Measurements from ENCODE around the gene SNCB.

The SNCB gene

DNA sequence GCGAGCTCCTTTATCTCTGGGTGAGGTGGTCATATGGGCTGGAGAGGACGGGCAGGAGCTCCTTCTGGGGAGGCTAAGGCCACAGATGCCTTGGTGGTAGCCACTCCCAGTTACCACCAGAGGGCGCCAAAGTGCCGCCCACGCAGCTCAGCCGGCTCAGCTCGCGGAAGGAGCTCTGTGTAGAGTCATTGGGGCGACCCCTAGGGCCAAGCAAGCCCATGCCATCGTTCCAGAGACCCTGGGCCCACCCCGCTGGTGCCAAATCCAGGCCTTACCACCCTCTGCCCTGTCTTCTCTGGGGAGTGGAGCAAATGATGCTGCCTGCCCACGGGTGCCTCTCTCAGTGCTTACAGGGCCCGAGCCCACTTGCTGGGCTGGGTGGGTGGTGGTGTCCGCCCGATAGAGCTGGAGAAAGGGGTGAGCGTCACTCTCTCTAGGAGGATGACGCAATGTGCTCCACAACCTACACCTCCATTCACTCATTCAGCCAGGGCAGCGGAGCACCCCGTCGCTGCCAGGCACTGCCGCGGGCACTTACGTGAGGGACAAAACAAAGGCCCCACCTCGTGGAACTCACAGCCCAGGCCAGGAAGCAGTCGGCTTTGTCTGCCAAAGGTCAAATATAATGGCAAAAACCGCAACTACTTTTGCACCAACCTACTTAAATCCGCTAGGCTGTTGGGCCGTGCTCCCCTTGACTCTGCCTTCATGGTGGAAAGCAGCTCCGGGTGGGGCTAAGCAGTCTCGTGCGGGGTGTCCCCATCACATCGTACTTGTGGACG lies 30.7 kb upstream of the SNCB start:
- no peak for DNase-seq (ENCODE audit: low read depth)

DNA sequence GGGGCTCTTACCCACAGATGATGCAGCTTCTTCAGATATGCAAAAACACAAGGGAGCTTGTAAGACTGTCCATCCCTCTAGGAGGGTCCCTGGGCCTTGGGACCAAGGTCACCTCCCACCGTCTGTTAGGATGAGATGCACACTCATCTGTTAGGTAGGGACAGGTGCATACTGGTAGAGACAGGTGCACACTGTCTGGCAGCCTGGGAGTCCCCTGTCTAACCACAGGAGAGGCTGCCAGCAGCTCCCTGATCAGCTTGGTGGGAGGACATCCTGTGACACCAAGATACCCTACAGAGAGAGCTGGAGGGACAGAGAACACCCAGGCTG lies 30.2 kb upstream of the SNCB start:
- DNase-seq (ENCODE audit: low read depth): no peak

DNA sequence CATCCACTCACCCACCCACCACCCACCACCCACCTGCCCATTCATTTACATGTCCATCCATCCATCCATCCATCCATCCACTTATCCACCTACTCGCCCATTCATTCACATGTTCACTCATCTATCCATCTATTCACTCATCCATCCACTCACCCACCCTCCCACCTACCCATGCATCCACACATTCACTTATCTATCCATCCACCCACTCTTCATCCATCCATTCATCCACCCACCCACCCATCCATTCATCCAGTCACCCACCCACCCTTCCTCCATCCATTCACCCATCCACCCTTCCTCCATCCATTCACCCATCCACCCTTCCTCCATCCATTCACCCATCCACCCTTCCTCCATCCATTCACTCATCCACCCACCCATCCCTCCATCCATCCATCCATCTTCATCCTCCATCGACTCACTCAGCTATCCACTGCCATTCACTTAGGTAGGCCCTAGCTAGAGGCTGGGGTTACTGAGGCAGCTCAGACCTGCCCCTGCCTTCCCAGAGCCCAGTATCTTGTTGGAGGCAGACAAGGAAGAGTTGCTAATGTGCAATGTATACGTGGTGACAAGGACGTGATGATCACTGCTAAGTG lies 29.6 kb upstream of the SNCB start:
- DNase-seq (ENCODE audit: low read depth): no peak

DNA sequence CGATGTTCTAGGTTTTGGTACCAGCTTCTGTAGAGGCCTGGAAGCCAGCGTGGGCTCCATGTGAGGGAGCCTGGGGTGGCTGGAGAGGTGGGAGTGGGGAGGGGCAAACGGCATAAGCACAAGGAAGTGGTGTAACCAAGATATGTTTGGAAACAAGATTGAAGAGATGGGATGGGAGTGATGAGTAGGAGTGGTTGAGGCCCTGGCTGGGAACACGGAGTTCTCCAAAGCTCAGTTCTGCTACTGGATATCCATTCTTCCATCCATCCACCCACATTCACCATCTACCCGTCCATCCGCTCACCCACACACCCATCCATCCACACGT lies 29.1 kb upstream of the SNCB start:
- DNase-seq (ENCODE audit: low read depth): no peak

DNA sequence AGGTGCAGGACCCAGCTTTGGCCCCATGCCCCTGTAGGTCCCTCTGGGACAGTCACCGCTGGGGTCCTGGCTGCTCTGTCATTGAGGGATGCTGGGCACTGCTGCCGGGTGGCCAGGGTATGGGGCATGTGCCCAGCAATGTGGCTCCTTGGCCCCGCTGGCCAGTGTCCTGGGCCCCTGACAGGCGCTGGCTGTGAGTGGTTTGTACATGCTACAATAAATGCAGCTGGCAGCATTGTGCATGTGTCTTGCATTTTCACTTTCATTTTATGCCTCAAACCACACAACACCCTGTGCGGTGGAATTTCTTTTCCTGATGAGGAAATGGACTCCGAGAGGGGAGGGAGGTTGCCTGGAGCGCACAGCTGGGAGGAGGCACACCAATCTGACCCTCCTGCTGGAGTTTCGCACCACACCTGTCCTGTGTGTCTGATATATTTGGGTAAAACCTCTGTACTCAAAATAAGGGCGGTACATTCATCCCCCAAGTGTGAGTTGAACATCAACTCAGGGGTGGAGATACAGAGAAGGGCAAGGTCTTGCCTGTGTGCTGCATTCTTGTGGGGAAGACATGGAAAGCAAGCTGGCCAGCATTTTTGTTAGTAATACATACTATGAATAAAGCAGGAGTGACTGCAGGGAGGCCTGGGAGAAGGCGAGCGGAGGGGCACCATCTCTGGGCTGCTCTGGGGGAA lies 28.6 kb upstream of the SNCB start:
- no peak for DNase-seq (ENCODE audit: low read depth)

DNA sequence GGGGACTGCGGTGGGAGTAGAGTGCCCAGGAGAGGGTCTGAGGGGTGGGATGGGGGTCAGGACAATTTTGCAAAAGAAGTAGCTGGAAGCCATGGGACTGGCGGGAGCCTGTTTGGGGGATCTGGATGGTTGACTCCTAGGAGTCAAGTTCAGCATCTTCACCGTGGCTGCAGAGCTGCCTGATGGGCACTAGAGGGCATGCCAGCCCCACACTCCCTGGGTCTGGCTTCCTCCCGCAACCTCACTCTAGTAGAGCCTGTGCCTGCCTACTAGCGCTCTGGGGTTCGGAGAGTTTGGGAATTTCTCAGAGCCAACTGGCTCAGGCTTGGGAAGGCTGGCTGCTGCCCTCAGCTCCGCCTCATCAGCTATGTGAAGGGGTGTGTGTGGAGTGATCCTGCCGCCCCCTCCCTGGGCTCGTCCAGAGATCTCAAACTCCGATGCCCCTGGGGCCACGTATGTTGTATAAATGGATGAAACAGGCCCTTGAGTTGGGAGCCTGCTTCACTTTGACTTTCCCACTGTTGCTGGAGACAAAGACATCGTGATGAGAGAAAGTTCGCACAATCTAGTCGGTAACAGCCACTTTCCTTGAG lies 27.8 kb upstream of the SNCB start:
- DNase-seq (ENCODE audit: low read depth): no peak

DNA sequence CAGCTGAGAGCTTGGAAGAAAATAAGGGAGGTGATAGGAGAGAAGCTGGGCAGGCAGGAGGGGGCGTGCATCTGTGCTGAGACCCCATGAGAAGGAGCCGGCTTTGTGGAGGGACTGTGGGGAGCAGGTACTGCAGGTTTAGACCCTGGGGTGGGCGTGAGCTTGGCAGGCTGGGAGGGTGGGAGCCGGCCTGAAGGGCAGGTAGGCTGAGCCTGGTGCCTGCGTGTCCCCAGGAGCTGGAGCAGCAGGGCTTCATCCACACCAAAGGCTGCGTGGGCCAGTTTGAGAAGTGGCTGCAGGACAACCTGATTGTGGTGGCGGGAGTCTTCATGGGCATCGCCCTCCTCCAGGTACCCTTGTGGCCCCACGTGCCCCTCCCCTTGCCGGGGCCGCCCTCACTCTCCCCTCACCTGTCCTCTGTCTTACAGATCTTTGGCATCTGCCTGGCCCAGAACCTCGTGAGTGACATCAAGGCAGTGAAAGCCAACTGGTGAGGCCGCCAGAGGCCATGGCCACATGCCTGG lies 26.2 kb upstream of the SNCB start:
- no peak for DNase-seq (ENCODE audit: low read depth)

DNA sequence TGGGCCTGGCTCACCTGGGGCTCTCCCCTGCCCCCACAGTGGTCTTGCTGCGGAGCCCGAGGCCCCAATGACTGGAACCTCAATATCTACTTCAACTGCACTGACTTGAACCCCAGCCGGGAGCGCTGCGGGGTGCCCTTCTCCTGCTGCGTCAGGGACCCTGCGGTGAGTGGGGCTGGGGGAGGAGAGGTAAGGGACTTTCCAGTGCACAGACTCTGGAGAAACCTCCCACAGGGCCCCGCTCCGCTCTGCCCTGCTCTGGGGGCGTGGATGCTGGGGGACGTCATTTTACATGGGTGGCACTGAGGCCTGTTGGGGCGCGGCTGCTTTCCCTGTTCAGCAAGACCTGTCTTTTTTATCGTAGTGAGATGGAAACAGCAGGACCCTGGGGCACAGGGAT lies 24.5 kb upstream of the SNCB start:
- no peak for DNase-seq (ENCODE audit: low read depth)

DNA sequence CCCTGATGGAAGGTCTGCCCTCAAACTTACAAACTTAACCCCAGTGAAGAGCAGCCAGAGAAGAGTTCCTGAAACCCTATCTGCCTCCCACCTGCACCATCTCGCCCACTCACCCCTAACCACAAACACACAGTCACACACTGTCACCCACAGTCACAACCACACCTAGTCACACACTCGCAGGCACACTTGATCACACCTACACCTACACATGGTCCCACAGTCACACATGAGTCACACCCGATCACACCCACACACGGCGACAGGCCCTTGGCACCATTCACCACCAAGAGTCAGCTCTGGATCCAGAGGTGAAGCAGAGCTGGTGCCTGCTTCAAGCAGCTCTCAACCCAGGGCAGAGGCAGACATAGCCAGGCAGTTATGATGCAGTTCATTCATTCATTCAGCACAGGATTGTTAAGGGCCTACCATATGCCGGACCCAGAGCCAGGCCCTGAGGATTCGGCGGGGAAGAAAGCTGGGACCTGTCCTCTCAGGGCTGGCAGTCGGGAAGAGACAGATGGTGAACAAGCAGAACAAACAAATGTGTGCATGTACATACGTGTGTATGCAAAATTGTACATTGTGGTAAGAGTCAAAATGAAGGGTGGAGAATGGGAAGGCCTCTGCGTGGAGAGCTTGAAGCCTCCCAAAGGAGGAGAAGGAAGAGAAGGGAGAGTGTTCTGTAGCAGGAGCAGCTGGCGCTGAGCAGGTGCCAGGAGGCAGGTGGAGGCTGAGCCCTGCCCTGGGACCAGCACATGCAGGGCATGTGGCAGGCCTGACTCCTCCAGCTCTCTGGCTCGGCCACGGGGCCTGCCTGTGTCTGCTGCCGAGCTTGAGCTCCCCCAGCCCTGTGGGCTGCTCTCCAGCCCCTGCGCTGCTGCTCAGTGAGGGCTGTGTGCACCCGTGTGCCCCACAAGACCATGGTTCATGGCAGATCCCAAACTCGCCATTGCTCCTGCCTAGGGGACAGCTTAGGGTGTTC lies 23.4 kb upstream of the SNCB start:
- DNase-seq (ENCODE audit: low read depth): no peak

DNA sequence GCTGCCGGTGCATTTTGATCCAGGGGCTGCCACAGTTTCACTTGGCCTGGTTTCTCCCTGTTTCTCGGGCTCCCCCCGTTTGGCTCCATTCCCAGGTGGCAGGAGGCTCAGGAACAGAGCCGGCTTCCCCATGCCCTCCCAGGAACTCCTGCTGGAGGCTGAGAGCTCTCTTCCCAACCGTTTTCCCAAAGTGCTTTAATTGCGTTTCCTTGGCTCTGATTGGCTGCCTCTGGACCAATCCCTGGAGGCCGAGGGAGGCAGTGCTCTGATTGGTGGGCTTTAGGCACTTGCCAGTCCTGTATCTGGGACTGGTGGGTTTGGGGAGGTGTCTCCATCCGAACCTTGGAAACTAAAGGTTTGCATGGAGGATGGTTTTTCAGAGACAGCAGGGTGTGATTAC lies 21.8 kb upstream of the SNCB start:
- no peak for DNase-seq (ENCODE audit: low read depth)

DNA sequence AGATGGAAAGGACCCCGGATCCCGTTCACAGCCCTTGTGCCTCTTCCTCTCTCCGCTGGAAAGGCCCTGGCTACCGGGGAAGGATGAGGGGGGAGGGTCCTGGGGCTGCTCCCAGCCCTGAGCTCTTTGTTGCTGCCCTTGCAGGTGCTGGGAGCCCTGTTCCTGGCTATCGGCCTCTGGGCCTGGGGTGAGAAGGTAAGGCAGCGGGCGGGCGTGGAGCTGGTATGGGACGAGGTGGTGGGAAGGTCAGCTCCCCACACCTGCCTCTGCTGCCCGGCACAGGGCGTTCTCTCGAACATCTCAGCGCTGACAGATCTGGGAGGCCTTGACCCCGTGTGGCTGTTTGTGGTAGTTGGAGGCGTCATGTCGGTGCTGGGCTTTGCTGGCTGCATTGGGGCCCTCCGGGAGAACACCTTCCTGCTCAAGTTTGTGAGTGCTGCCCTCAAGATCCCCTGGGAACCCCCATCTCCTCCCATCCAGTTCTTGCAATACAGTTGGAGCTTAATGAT lies 21.2 kb upstream of the SNCB start:
- no peak for DNase-seq (ENCODE audit: low read depth)

DNA sequence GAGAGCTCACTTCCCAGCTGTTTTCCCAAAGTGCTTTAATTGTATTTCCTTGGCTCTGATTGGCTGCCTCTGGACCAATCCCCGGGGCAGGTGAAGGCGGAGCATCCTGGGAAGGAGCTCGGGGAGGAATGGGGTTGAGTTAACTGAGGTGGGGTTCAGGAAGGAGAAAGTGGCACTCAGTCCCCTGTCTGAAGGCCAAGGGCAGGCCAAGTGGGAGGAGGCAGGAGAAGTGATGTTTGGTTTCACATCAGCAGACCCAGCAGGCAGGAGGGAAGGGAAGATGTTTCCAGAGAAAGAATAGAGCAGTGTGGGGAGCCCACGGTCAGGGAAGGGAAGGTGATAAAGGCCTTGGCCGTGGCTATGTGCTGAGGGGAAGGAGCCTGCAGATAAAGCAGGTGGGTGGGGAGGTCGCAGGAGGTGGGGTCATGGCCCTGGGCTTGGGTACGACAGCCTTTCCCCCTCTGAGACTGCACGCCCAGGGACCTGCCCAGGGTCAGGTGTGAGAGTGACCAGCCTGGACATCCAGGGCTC lies 20.1 kb upstream of the SNCB start:
- no peak for DNase-seq (ENCODE audit: low read depth)

DNA sequence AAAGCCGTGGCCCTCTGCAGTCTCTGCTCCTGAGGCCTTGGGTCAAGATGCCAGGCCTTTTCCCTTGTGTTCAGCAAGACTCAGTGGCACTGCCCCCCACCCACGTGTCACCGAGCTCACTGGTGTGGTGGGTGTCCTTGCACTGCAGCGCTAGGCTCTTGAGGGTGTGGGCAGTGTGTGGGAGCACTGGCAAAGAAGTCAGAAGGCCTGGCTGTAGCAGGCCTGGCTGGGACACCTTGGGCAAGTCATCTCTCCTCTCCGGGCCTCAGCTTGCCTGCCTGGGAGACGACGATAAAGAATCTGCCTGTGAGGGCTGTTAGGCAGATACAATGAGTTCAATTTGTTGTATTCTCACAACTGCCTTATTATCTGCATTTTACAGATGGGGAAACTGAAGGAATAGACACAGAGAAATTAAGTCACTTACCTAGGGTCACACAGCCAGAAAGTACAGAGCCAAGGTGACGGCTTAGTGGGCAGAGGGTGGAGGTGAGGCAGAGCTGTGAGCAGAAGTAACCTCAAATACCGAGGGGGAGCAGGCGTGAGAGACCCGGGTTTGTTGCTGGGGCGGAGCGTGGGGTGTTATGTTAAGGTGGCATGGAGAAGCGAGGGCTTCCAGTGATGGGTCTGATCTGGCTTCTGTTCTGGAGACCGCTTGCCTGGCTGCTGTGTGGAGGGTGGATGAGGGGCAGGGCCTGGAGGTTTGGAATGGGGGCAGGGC lies 18.3 kb upstream of the SNCB start:
- DNase-seq (ENCODE audit: low read depth): no peak

DNA sequence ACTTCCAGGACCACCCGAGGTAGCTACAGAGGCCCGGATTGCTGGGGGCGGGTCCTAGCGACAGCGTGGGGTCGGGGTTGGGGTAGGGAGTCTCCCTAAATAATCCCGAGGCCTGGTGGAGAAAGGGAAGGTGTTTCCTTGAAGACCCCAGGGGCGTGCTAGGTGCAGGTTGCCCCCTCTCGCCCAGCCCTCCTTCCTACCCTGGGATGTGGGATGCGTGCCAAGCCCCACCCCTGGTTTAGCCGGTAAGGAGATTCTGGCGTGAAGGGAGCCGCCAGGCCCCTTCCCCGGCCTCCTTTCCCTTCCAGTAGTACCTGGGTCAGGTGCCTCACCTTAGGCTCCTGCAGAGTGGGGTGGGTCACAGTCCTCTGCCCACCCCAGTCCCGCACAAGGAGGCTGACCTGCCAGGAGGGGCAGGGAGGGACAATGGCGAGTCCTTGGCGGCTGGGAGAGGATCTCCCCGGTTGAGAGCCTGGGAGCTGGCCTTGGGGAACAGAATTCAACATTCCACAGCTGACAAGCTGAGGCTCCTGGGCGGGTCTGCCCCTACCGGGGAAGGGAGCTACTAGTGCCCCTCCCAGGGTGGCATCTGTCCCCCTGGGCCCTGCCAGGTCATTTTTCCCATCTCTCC lies 17.6 kb upstream of the SNCB start:
- DNase-seq (ENCODE audit: low read depth): no peak

DNA sequence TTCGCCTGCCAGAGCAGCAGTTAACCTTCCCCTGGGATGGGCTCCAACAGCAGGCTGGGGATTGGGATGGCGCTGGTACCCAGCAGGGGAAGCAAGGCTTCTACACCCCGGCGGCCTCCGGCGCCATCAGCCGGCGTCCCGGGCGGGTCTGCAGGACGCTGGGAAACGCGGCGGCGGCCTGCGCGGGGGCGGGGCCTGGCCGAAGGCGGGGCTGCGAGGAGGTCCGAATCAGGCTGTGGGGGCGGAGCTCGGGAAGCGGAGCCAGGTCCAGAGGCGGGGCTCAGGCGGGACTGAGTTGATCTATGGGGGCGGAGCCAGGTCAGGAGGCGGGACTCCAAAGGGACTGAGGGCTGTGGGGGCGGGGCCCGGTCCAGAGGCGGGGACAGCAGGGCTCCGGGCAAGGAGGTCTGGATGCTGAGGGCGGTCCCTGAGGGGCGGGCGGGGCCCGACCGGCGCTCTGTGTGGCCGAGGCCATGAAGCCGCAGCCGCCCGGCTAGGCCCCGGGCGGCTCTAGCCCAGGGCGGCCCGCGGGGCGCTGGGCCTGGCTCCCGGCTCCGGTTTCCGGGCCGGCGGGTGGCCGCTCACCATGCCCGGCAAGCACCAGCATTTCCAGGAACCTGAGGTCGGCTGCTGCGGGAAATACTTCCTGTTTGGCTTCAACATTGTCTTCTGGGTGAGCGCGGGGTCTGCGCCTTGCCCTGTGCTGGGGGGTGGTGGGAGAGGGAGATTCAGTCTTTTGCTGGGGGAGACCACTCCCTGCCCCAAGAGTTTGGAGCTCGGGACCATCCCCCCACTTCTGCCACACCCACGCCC lies 16.9 kb upstream of the SNCB start, which contains the start of gene TSPAN17:
TSS of gene TSPAN17 (plus strand) at position 455 of the 813 bp plus-strand sequence. CDS start at position 587, 132 bp downstream.
- peak; percentile 92 for DNase-seq (ENCODE audit: low read depth)

DNA sequence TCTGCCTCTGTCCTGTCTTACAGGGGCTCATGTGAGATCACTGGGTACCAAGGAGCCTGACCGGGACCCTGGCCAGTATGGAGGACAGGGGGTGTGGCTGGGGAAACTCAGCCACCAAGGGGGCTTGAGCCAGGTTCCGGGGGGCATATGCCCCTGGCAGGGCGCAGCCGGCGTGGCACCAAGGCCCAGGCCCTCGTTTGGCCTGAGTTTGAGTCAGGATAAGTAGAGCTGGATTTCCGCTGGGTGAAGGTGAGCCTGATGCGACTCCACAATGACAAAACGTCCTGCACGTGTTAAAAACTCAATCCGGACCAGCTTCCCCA lies 16.3 kb upstream of the SNCB start:
- no peak for DNase-seq (ENCODE audit: low read depth)

DNA sequence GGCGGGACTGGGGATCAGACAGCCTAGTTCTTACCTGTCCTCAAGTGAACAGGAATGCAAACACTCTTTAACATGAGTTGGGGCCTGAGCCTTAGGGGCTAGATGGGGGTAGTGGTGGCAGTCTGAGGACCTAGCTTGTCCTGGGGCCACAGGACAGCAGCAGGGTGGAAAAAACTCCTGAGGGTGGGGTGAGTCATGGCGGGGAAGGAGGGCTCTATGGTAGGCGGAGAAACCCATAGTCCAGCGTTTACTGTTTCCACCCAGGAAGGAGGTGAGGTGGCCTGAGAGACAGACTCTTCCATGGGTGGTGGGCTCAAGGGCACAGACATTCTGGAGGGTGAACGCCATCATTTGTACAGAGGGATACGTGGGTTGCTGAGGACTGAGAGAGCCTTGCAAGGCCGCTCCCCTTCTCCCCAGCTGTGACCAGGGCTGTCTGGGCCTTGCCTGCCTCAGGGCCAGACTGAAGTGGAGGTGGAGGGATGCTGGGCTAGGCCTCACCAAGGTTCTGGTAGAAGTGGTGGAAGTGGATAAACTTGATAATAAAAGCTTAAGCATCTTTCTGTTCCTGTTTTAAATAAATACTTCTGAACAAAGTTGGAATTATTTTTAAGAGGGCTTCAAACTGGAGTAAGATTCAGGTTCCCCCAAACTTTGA lies 15.8 kb upstream of the SNCB start:
- DNase-seq (ENCODE audit: low read depth): no peak

DNA sequence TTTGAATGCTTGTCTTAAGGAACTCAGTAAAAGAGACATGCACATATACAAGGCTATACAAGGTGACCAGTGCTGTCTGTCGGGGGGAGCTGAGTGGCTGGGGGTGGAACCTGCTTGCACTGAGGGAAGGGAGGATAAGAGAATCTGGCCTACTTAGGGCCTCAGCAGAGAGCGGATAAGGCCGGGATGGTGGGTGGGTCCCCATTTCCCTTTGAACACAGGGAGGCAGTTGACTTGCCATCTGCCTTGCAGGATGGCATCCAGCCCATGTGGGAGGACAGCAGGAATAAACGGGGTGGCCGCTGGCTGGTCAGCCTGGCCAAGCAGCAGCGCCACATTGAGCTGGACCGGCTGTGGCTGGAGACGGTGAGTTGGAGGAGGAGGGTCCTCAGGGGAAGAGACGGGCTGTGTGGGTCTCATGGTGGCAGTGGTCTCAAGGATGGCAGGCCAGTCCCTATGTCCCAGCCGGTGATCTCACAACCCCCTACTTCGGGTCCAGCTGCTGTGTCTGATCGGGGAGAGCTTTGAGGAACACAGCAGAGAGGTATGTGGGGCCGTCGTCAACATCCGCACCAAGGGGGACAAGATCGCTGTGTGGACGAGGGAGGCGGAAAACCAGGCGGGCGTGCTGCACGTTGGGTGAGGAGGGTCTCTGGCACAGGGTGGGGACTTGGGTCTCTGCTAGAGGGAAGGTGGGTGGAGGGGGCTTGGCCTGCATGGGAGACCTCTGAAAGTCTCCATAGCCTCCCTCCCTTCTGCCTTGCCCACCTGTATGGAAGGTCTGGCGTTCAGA lies 14.7 kb upstream of the SNCB start:
- no peak for DNase-seq (ENCODE audit: low read depth)
